Measurements from ENCODE around the gene TOP1. TPM values are rescaled to one million over a fixed set of nuclear protein-coding genes. Genes with fewer than 3 reads are reported as not detected.

TOP1 gene
- polyA plus RNA-seq, 3 donors = 6.9 to 11.5 (median 11.5) TPM

GRCh38 chr20:40996326-40996725 is 32.3 kb upstream of the TOP1 start:
- WGBS (ENCODE audit: insufficient coverage) = no CpG with 5 or more reads among the region's 1 CpG
- Histone ChIP-seq H2AFZ (ENCODE audit: insufficient read depth, low read depth, low read length, poor library complexity, severe bottlenecking) (no peak overlapping the region), H3K9me3 (replicated peaks in 1 of 2; ENCODE audit: control insufficient read depth in 1 of 2, insufficient read depth in 1 of 2, low read length in 2 of 2) (no peaks in the 10 kb centered on the region), H3K4me3 (replicated peaks in 1 of 3; ENCODE audit: low read depth in 2 of 3, low read length in 3 of 3) (no peak overlapping the region), H3K27ac (ENCODE audit: low read depth in 1 of 2, low read length in 2 of 2) (no peak overlapping the region), H3K4me2 (replicated peaks; ENCODE audit: extremely low read depth, low read length, poor library complexity, severe bottlenecking) (no peak overlapping the region), H3K27me3 (ENCODE audit: control insufficient read depth in 2 of 2, insufficient read depth in 2 of 2, low read length in 2 of 2) (no peaks in the 10 kb centered on the region), H3K79me2 (ENCODE audit: insufficient read depth, low read length) (no peaks in the 10 kb centered on the region), H3K4me1 (ENCODE audit: control insufficient read depth in 1 of 2, insufficient read depth in 2 of 2, low read length in 2 of 2) (peaks cover 16 to 18% of the 10 kb centered on the region in 2 donors), H3K36me3 (replicated peaks in 1 of 2; ENCODE audit: control insufficient read depth in 1 of 2, insufficient read depth in 2 of 2, low read length in 2 of 2) (no peaks in the 10 kb centered on the region), H3K9ac (ENCODE audit: insufficient read depth, low read length, poor library complexity, severe bottlenecking) (no peak overlapping the region), H4K20me1 (ENCODE audit: insufficient read depth, low read length) (no peaks in the 10 kb centered on the region)
- intact Hi-C loops (cut with micrococcal nuclease) = loop anchor here in 1 of 2 donors (10.0 kb wide), 1 partner anchor 58 kb away; no protein-coding TSS in a partner anchor
- Mint-ChIP-seq H3K27ac (no peak overlapping the region), H3K4me3 (no peak overlapping the region), H3K9me3 (peaks cover 0 to 2% (median 0%) of the 10 kb centered on the region in 7 donors), H3K4me1 (peaks cover 14% of the 10 kb centered on the region), H3K36me3 (no peaks in the 10 kb centered on the region), H3K27me3 (ENCODE audit: low read depth in 3 of 3) (no peaks in the 10 kb centered on the region)
- TF ChIP-seq CTCF (IDR thresholded peaks at IDR 0.05) = no peak
- DNase-seq = no peak

GRCh38 chr20:40997116-40997515 is 31.5 kb upstream of the TOP1 start:
- H2AFZ ChIP-seq (ENCODE audit: insufficient read depth, low read depth, low read length, poor library complexity, severe bottlenecking) = no peak overlapping the region
- H3K4me3 Mint-ChIP-seq = no peak overlapping the region
- H3K36me3 Mint-ChIP-seq = no peaks in the 10 kb centered on the region
- DNase-seq = no peak
- no peaks in the 10 kb centered on the region for H3K9me3 ChIP-seq (replicated peaks in 1 of 2; ENCODE audit: control insufficient read depth in 1 of 2, insufficient read depth in 1 of 2, low read length in 2 of 2)
- no peaks in the 10 kb centered on the region for H4K20me1 ChIP-seq (ENCODE audit: insufficient read depth, low read length)
- no peaks in the 10 kb centered on the region for H3K27me3 Mint-ChIP-seq (ENCODE audit: low read depth in 3 of 3)
- intact Hi-C loops (cut with micrococcal nuclease) = loop anchor here in 1 of 2 donors (10.0 kb wide), 1 partner anchor 58 kb away; no protein-coding TSS in a partner anchor
- H3K36me3 ChIP-seq (replicated peaks in 1 of 2; ENCODE audit: control insufficient read depth in 1 of 2, insufficient read depth in 2 of 2, low read length in 2 of 2) = no peaks in the 10 kb centered on the region
- peaks cover 0 to 2% (median 0%) of the 10 kb centered on the region in 7 donors for H3K9me3 Mint-ChIP-seq
- 92% methylated on average over 4 of the region's 6 CpGs for WGBS (ENCODE audit: insufficient coverage)
- TF ChIP-seq CTCF (IDR thresholded peaks at IDR 0.05) = no peak
- no peaks in the 10 kb centered on the region for H3K27me3 ChIP-seq (ENCODE audit: control insufficient read depth in 2 of 2, insufficient read depth in 2 of 2, low read length in 2 of 2)
- H3K4me1 Mint-ChIP-seq = peaks cover 13% of the 10 kb centered on the region
- H3K4me3 ChIP-seq (replicated peaks in 1 of 3; ENCODE audit: low read depth in 2 of 3, low read length in 3 of 3) = no peak overlapping the region
- no peak overlapping the region for H3K9ac ChIP-seq (ENCODE audit: insufficient read depth, low read length, poor library complexity, severe bottlenecking)
- no peak overlapping the region for H3K4me2 ChIP-seq (replicated peaks; ENCODE audit: extremely low read depth, low read length, poor library complexity, severe bottlenecking)
- no peak overlapping the region for H3K27ac ChIP-seq (ENCODE audit: low read depth in 1 of 2, low read length in 2 of 2)
- no peak overlapping the region for H3K27ac Mint-ChIP-seq
- no peaks in the 10 kb centered on the region for H3K79me2 ChIP-seq (ENCODE audit: insufficient read depth, low read length)
- H3K4me1 ChIP-seq (ENCODE audit: control insufficient read depth in 1 of 2, insufficient read depth in 2 of 2, low read length in 2 of 2) = peaks cover 16 to 18% of the 10 kb centered on the region in 2 donors

All from CD14-positive monocyte (primary cell).